ENCODE results near the gene C2orf76. TPM values are rescaled to one million over a fixed set of nuclear protein-coding genes. Genes with fewer than 3 reads are reported as not detected.

C2orf76 gene
- total and polyA plus RNA-seq, 12 donors = 2.2 to 47.4 (median 16.9) TPM

GRCh38 chr2:119288576-119288975, 78.1 kb downstream of the C2orf76 start:
- TF ChIP-seq POLR2A (IDR thresholded peaks at IDR 0.05) (no peak), CTCF (IDR thresholded peaks at IDR 0.05) (no peak)
- intact Hi-C loops (cut with DNase I) = loop anchor here in 1 of 2 donors (5.0 kb wide), 1 partner anchor 406 kb away; no protein-coding TSS in a partner anchor
- H3K27me3 ChIP-seq = no peaks in the 10 kb centered on the region
- no peak overlapping the region for H3K4me3 ChIP-seq
- H3K27ac ChIP-seq = no peak overlapping the region
- no peak for DNase-seq
- no peaks in the 10 kb centered on the region for H3K36me3 ChIP-seq (replicated peaks in 1 of 2)
- peaks cover 0 to 15% of the 10 kb centered on the region in 2 donors for H3K4me1 ChIP-seq (replicated peaks in 1 of 2)
- WGBS, 4 donors = 87 to 97% (median 91%) methylated on average over 5 to 6 of the region's 6 CpGs
- no peaks in the 10 kb centered on the region for H3K9me3 ChIP-seq (replicated peaks in 1 of 3)

GRCh38 chr2:119286661-119287060, 80.0 kb downstream of the C2orf76 start:
- DNase-seq = no peak
- no peaks in the 10 kb centered on the region for H3K27me3 ChIP-seq
- H3K36me3 ChIP-seq (replicated peaks in 1 of 2) = no peaks in the 10 kb centered on the region
- H3K9me3 ChIP-seq (replicated peaks in 1 of 3) = no peaks in the 10 kb centered on the region
- TF ChIP-seq CTCF (IDR thresholded peaks at IDR 0.05) (no peak), POLR2A (IDR thresholded peaks at IDR 0.05) (no peak)
- no peak overlapping the region for H3K4me3 ChIP-seq
- H3K4me1 ChIP-seq (replicated peaks in 1 of 2) = peaks cover 0 to 6% of the 10 kb centered on the region in 2 donors
- intact Hi-C loops (cut with DNase I) = loop anchor here in 1 of 2 donors (5.0 kb wide), 1 partner anchor 404 kb away; no protein-coding TSS in a partner anchor
- 78 to 91% (median 87%) methylated on average over 6 to 8 of the region's 8 CpGs for WGBS, 4 donors
- H3K27ac ChIP-seq = no peak overlapping the region

DNA sequence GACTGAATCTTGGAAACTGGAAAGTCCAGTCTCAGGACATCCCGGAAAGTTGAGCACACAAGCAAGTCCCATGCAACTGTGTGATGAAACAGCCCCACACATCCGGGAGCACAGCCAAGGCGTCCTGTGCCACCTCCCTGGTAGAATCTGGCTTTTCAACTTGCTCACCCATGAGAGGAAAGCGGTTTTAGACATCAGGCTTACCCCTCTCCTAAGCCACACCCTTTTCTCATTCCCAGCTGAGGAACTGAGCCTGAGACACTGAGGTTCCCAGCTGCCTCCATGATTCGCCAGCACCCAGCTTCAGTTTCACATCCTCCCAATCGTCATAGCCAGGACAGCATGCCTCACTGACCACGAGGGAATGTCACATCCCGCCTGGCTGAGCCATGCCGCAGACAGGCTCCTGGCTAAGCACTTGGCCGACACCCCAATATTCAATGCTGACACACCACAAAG, 82.7 kb downstream of the C2orf76 start:
- Histone ChIP-seq H3K27ac (peak overlapping the region in 3 of 5 donors; percentile 21 to 37 (median 35)), H3K36me3 (replicated peaks in 1 of 2) (no peaks in the 10 kb centered on the region), H3K4me3 (no peak overlapping the region), H3K4me1 (replicated peaks in 1 of 2) (no peaks in the 10 kb centered on the region), H3K27me3 (no peaks in the 10 kb centered on the region), H3K9me3 (replicated peaks in 1 of 3) (no peaks in the 10 kb centered on the region)
- 76 to 83% (median 78%) methylated on average over 5 to 10 of the region's 10 CpGs for WGBS, 4 donors
- peak; percentile 51 to 80 (median 65) for DNase-seq
- TF ChIP-seq POLR2A (IDR thresholded peaks at IDR 0.05) = no peak
- intact Hi-C loops (cut with DNase I) = no loop called here

GRCh38 chr2:119282996-119283511, 83.6 kb downstream of the C2orf76 start:
- Histone ChIP-seq H3K36me3 (replicated peaks in 1 of 2) (no peaks in the 10 kb centered on the region), H3K27me3 (no peaks in the 10 kb centered on the region), H3K27ac (peak overlapping the region in 4 of 5 donors; percentile 7 to 81 (median 31)), H3K4me1 (replicated peaks in 1 of 2) (no peaks in the 10 kb centered on the region), H3K9me3 (replicated peaks in 1 of 3) (no peaks in the 10 kb centered on the region), H3K4me3 (no peak overlapping the region)
- 63 to 85% (median 76%) methylated on average over 3 to 4 of the region's 4 CpGs for WGBS, 4 donors
- peak; percentile 54 to 72 (median 63) for DNase-seq
- TF ChIP-seq CTCF (IDR thresholded peaks at IDR 0.05) = no peak
- TF ChIP-seq POLR2A (IDR thresholded peaks at IDR 0.05) = no peak
- intact Hi-C loops (cut with DNase I) = no loop called here

Data from adrenal gland (tissue), 12 donors.